K562 (cell line): Measurements from ENCODE around the gene TLX2. TPM values are rescaled to one million over a fixed set of nuclear protein-coding genes. Genes with fewer than 3 reads are reported as not detected.

ENCODE experiments used
- HEY1 ChIP-seq: fragments of 250-450 bp; sonication (Bioruptor Pico); IDR thresholded peaks from 2 replicates; pipeline ENCODE4 v1.5.0; 2020; ENCODE audit warnings: mild to moderate bottlenecking, moderate library complexity, borderline replicate concordance
- RBM14 ChIP-seq: fragments of 200-400 bp; formaldehyde crosslinking; IDR thresholded peaks from 2 replicates; pipeline ENCODE4 v1.6.1; 2018; ENCODE audit warnings: low read depth, mild to moderate bottlenecking, low read length, moderate library complexity, borderline replicate concordance; ENCODE audit not compliant: insufficient read depth
- RBM22 ChIP-seq: fragments of 200-400 bp; formaldehyde crosslinking; IDR thresholded peaks from 2 replicates; pipeline ENCODE4 v1.6.1; 2018; ENCODE audit warnings: low read length, low read depth; ENCODE audit not compliant: poor library complexity, severe bottlenecking
- SMC3 ChIP-seq: conservative IDR thresholded peaks from 2 replicates; pipeline ENCODE4 v1.6.1; 2011; ENCODE audit warnings: low read depth, low read length, improper control_type of control experiment; ENCODE audit not compliant: insufficient read depth
- SP2 ChIP-seq: IDR thresholded peaks from 2 replicates; pipeline ENCODE4 v1.6.1; 2011; ENCODE audit warnings: mild to moderate bottlenecking, low read depth, low read length, moderate library complexity; ENCODE audit not compliant: poor library complexity, severe bottlenecking; ENCODE audit errors: extremely low read depth
- TOE1 ChIP-seq, 2 experiments: fragments of 450-650 bp in 1 of 2; sonication (generic) in 1 of 2; formaldehyde crosslinking in 1 of 2; IDR thresholded peaks; 2 replicates each; pipeline versions ENCODE4 v1.7.1 to v1.8.0; 2016 to 2022; ENCODE audit warnings: borderline replicate concordance in 2 of 2, mild to moderate bottlenecking in 2 of 2, antibody characterized with exemption in 1 of 2, inconsistent platforms in 1 of 2, low read depth in 1 of 2, missing genetic modification reagents in 1 of 2, moderate library complexity in 1 of 2
- ZNF140 ChIP-seq: fragments of 250-450 bp; sonication (Bioruptor Pico); IDR thresholded peaks from 2 replicates; pipeline ENCODE4 v1.8.0; 2021; ENCODE audit warnings: moderate library complexity, mild to moderate bottlenecking, inconsistent platforms
- ZNF146 ChIP-seq: IDR thresholded peaks from one replicate; pipeline ENCODE4 v1.6.1; 2018; ENCODE audit warnings: missing compliant biosample characterization; ENCODE audit not compliant: unreplicated experiment
- ZNF780A ChIP-seq: fragments of 250-450 bp; sonication (Bioruptor Pico); IDR thresholded peaks from 2 replicates; pipeline ENCODE4 v1.5.0; 2021; ENCODE audit warnings: mild to moderate bottlenecking
- polyA plus RNA-seq, 8 experiments: library from polyadenylated mRNA; depleted of rRNA in 4 of 8; stranded (reverse) in 5 of 8; unstranded in 3 of 8; fragments of >200 nt; fragmentation: Nextera tagmentation in 2 of 8; fragmentation: Illumina TruSeq in 1 of 8; extraction: Ambion mirVana in 2 of 8; extraction: Trizol in 1 of 8; gene quantifications; 2 replicates each; pipeline versions ENCODE4 v1.2.1 to v1.2.3, GENCODE V29; 2011 to 2014; ENCODE audit warnings: inconsistent platforms in 1 of 8, missing spikeins in 1 of 8
- total RNA-seq, 7 experiments: library from RNA; depleted of rRNA in 6 of 7; stranded (reverse); fragments of >200 nt in 6 of 7; fragmentation: Illumina TruSeq in 2 of 7; extraction: Trizol in 2 of 7; gene quantifications; 2 replicates each; pipeline versions ENCODE4 v1.2.1 to v1.2.3, GENCODE V29; 2011 to 2021; ENCODE audit warnings: low replicate concordance in 1 of 7
- TF ChIP-seq, protein P1 (sequence below): fragments of 250-450 bp; sonication (Bioruptor Pico); IDR thresholded peaks from 2 replicates; pipeline ENCODE4 v1.8.0; 2021; ENCODE audit warnings: borderline replicate concordance, mild to moderate bottlenecking, moderate library complexity; ENCODE audit not compliant: poor library complexity, severe bottlenecking
- TF ChIP-seq, protein P2 (sequence below): fragments of 450-650 bp; IDR thresholded peaks from 2 replicates; pipeline ENCODE4 v1.6.1; 2014; ENCODE audit warnings: low read depth, mild to moderate bottlenecking, moderate library complexity, borderline replicate concordance
- TF ChIP-seq, protein P3 (sequence below): fragments of 250-450 bp; sonication (Bioruptor Pico); IDR thresholded peaks from 2 replicates; pipeline ENCODE4 v1.5.1; 2021; ENCODE audit warnings: mild to moderate bottlenecking
- TF ChIP-seq, protein P4 (sequence below): fragments of 450-650 bp; IDR thresholded peaks from 2 replicates; pipeline ENCODE4 v1.6.1; 2016; ENCODE audit warnings: low read depth

Gene TLX2
- total and polyA plus RNA-seq, 9 of the 15 experiments (the other 6 are each of a cell fraction or from before 2014, with no cell fraction given) = not detected

DNA sequence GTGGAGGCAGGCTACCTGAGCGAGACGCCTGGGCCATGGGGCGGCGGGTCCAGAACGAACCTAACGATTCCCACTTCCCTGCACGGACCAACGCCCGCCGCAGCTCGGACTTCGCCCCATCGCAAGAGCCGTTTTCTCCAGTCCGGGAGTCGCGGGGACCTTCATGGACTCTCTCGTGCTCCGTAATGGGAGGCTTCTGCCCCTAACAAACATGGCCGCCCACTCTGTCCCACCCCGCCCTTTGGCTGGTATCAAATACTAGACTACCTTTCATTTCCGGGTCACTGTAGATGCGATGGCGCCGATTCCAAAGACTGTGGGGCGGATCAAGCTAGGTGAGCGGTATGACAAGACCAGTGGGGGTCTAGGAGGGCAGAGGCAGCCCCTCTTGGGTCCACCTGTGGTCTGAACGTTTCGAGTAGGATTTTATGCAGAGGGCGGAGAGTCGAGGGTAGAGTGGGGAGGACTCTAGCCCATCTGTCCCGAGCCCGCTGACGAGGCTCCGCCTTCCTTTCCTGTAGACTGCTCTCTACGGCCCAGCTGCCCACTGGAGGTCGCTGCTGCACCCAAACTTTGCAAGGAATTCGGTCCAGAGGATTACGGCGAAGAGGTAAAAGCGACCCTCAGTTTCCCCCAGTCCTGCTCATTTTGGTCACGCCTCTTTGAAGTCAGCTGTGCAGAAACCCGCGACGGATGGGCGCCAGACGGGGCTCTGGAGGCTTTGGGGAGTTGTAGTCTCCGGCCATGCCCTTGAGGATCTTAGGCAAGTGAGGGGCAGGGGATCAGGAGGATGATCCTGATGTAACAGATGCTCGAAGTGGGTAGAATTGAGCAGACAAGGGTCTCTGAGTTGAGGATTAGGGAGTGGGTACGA, 31.2 kb upstream of the TLX2 start, which contains the start of the genes CCDC142 and TTC31 (continued):
- TF ChIP-seq, protein P1, sequence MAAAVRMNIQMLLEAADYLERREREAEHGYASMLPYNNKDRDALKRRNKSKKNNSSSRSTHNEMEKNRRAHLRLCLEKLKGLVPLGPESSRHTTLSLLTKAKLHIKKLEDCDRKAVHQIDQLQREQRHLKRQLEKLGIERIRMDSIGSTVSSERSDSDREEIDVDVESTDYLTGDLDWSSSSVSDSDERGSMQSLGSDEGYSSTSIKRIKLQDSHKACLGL (CRISPR knock-in tag) = no peak
- TF ChIP-seq SMC3 (peak; percentile 83), ZNF146 (CRISPR knock-in tag) (no peak), RBM22 (no peak), RBM14 (no peak), ZNF780A (no peak), SP2 (no peak), HEY1 (CRISPR knock-in tag) (no peak), ZNF140 (CRISPR knock-in tag) (no peak), TOE1 (IDR thresholded peaks at IDR 0.05; ENCODE audit: borderline replicate concordance) (peak; percentile 83), TOE1 (CRISPR knock-in tag; IDR thresholded peaks at IDR 0.05; ENCODE audit: borderline replicate concordance, low read depth) (no peak)
- TF ChIP-seq, protein P2, sequence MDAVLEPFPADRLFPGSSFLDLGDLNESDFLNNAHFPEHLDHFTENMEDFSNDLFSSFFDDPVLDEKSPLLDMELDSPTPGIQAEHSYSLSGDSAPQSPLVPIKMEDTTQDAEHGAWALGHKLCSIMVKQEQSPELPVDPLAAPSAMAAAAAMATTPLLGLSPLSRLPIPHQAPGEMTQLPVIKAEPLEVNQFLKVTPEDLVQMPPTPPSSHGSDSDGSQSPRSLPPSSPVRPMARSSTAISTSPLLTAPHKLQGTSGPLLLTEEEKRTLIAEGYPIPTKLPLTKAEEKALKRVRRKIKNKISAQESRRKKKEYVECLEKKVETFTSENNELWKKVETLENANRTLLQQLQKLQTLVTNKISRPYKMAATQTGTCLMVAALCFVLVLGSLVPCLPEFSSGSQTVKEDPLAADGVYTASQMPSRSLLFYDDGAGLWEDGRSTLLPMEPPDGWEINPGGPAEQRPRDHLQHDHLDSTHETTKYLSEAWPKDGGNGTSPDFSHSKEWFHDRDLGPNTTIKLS = peak; percentile 63
- TF ChIP-seq, protein P3, sequence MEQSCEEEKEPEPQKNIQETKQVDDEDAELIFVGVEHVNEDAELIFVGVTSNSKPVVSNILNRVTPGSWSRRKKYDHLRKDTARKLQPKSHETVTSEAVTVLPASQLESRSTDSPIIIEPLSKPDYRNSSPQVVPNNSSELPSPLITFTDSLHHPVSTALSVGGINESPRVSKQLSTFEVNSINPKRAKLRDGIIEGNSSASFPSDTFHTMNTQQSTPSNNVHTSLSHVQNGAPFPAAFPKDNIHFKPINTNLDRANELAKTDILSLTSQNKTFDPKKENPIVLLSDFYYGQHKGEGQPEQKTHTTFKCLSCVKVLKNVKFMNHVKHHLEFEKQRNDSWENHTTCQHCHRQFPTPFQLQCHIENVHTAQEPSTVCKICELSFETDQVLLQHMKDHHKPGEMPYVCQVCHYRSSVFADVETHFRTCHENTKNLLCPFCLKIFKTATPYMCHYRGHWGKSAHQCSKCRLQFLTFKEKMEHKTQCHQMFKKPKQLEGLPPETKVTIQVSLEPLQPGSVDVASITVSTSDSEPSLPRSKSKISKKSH (CRISPR knock-in tag) = no peak
- TF ChIP-seq, protein P4, sequence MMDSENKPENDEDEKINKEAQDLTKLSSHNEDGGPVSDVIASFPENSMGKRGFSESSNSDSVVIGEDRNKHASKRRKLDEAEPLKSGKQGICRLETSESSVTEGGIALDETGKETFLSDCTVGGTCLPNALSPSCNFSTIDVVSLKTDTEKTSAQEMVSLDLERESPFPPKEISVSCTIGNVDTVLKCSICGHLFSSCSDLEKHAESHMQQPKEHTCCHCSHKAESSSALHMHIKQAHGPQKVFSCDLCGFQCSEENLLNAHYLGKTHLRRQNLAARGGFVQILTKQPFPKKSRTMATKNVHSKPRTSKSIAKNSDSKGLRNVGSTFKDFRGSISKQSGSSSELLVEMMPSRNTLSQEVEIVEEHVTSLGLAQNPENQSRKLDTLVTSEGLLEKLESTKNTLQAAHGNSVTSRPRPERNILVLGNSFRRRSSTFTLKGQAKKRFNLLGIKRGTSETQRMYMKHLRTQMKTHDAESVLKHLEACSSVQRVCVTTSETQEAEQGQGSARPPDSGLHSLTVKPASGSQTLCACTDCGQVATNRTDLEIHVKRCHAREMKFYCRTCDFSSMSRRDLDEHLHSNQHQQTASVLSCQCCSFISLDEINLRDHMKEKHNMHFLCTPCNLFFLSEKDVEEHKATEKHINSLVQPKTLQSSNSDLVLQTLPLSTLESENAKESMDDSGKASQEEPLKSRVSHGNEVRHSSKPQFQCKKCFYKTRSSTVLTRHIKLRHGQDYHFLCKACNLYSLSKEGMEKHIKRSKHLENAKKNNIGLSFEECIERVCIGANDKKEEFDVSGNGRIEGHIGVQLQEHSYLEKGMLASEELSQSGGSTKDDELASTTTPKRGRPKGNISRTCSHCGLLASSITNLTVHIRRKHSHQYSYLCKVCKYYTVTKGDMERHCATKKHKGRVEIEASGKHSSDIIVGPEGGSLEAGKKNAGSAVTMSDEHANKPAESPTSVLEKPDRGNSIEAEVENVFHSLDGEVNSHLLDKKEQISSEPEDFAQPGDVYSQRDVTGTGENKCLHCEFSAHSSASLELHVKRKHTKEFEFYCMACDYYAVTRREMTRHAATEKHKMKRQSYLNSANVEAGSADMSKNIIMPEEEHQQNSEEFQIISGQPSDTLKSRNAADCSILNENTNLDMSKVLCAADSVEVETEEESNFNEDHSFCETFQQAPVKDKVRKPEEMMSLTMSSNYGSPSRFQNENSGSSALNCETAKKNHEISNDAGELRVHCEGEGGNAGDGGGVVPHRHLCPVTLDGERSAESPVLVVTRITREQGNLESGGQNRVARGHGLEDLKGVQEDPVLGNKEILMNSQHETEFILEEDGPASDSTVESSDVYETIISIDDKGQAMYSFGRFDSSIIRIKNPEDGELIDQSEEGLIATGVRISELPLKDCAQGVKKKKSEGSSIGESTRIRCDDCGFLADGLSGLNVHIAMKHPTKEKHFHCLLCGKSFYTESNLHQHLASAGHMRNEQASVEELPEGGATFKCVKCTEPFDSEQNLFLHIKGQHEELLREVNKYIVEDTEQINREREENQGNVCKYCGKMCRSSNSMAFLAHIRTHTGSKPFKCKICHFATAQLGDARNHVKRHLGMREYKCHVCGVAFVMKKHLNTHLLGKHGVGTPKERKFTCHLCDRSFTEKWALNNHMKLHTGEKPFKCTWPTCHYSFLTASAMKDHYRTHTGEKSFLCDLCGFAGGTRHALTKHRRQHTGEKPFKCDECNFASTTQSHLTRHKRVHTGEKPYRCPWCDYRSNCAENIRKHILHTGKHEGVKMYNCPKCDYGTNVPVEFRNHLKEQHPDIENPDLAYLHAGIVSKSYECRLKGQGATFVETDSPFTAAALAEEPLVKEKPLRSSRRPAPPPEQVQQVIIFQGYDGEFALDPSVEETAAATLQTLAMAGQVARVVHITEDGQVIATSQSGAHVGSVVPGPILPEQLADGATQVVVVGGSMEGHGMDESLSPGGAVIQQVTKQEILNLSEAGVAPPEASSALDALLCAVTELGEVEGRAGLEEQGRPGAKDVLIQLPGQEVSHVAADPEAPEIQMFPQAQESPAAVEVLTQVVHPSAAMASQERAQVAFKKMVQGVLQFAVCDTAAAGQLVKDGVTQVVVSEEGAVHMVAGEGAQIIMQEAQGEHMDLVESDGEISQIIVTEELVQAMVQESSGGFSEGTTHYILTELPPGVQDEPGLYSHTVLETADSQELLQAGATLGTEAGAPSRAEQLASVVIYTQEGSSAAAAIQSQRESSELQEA = peak; percentile 97
